HG03469 (cell line): ENCODE measurements around the gene DGKH.
"Not testable (repeated sequence)": the region's sequence is repeated elsewhere in the genome, so short reads cannot be mapped to it uniquely, and the experiment has no call there.

Experiments used
- ATAC-seq: cut with Tn5 transposase; IDR thresholded peaks from one replicate; pipeline ENCODE4 v1.9.1; 2021; ENCODE audit warnings: mild to moderate bottlenecking, moderate library complexity, moderate number of reproducible peaks; ENCODE audit not compliant: unreplicated experiment

The DGKH gene

GRCh38 chr13:42108217-42108616 lies 59.8 kb downstream of the DGKH start:
- no peak for ATAC-seq

GRCh38 chr13:42109957-42110356 lies 61.5 kb downstream of the DGKH start:
- ATAC-seq, result no peak

GRCh38 chr13:42110410-42111155 lies 62.1 kb downstream of the DGKH start:
- ATAC-seq, result no peak

- no peak for ATAC-seq
Observed at GRCh38 chr13:42112864-42113263, 64.4 kb downstream of the DGKH start.

GRCh38 chr13:42113478-42113877 lies 65.0 kb downstream of the DGKH start:
- ATAC-seq, result no peak

- no peak for ATAC-seq
Observed at GRCh38 chr13:42114278-42114677, 65.8 kb downstream of the DGKH start.

GRCh38 chr13:42114912-42115311 lies 66.5 kb downstream of the DGKH start:
- ATAC-seq, result no peak

GRCh38 chr13:42116225-42116624 lies 67.8 kb downstream of the DGKH start:
- no peak for ATAC-seq

GRCh38 chr13:42119041-42119440 lies 70.6 kb downstream of the DGKH start:
- no peak for ATAC-seq

GRCh38 chr13:42119875-42120274 lies 71.4 kb downstream of the DGKH start:
- ATAC-seq, result no peak

GRCh38 chr13:42123600-42123999 lies 75.2 kb downstream of the DGKH start:
- no peak for ATAC-seq

GRCh38 chr13:42125046-42125445 lies 76.6 kb downstream of the DGKH start:
- no peak for ATAC-seq

- ATAC-seq, result no peak
Observed at GRCh38 chr13:42127047-42127446, 78.6 kb downstream of the DGKH start.

- no peak for ATAC-seq
Observed at GRCh38 chr13:42129033-42129432, 80.6 kb downstream of the DGKH start.

GRCh38 chr13:42136518-42136917 lies 88.1 kb downstream of the DGKH start:
- ATAC-seq, result no peak

- no peak for ATAC-seq
Observed at GRCh38 chr13:42137856-42138537, 89.5 kb downstream of the DGKH start.

GRCh38 chr13:42140494-42140893 lies 92.0 kb downstream of the DGKH start:
- ATAC-seq, result no peak

GRCh38 chr13:42141052-42141451 lies 92.6 kb downstream of the DGKH start:
- ATAC-seq, result not testable (repeated sequence)

- no peak for ATAC-seq
Observed at GRCh38 chr13:42146359-42146758, 97.9 kb downstream of the DGKH start.

- no peak for ATAC-seq
Observed at GRCh38 chr13:42148538-42148937, 100.1 kb downstream of the DGKH start.

- no peak for ATAC-seq
Observed at GRCh38 chr13:42149136-42149535, 100.7 kb downstream of the DGKH start.

GRCh38 chr13:42151781-42152180 lies 103.3 kb downstream of the DGKH start:
- ATAC-seq, result no peak
